RWPE1 (cell line): Measurements from ENCODE around the gene POLR2E.

Experiments used
- CTCF ChIA-PET: fragments of 350-600 bp; sonication (Branson Sonifier 250); formaldehyde crosslinking; extraction: SDS; loops from one replicate; lab custom pipeline; 2021; lab: Yijun Ruan, JAX
- POLR2A ChIA-PET: fragments of 400-600 bp; formaldehyde crosslinking; extraction: SDS; loops from one replicate; lab custom pipeline; 2020; ENCODE audit warnings: antibody characterized with exemption; ENCODE audit not compliant: low non-redundant PET; lab: Yijun Ruan, JAX
- DNase-seq: peaks from one replicate; pipeline ENCODE4 v3.0.0; 2012; ENCODE audit warnings: low spot score
- H3K27ac ChIP-seq: fragments of 450-650 bp; 2 replicates; pipeline ENCODE4 v1.5.1; 2017
- TF ChIP-seq, protein P1 (sequence below): fragments of 450-650 bp; conservative IDR thresholded peaks from 2 replicates; pipeline ENCODE4 v1.5.1; 2017; ENCODE audit warnings: low read depth, mild to moderate bottlenecking

POLR2E gene

DNA sequence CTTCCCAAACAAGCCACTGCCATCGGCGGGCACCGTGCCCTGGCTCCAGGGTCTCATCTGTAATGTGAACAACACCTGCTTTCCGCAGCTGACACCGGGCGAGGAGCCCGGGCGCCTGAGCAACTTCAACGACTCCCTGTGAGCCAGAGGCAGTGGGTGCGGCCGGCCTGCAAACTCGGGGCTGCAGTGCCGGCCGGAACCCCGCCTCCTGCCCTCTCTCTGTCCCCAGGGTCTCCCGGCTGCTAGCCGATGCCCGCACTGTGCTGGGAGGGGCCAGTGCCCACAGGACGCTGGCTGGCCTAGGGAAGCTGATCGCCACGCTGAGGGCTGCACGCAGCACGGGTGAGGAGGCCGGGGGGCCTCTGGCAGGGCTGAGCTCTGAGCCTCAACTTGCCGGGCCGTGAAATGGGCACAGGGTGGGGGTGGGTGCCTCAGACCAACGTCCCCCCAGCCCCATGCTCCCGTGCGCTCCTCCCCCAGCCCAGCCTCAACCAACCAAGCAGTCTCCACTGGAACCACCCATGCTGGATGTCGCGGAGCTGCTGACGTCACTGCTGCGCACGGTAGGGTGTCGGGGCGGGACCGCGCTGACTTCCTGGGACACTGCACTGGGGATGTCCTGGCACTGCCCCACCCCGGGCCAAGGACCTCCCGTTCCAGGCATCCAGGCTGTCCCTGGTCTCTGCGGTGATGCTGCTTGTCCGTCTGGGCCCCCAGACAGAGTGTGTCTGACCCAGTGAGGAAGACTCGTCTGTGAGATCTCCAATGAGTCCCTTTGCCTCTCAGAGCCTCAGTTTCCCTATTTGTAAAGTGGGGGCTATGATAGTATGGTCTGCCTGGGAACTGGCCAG is 53.1 kb downstream of the POLR2E start:
- CTCF ChIA-PET: interaction anchor here (0.5 to 0.6 kb wide), 2 partner anchors 43 to 185 kb away, joined by 3 read pairs; no protein-coding TSS in a partner anchor
- POLR2A ChIA-PET: no interaction called here
- TF ChIP-seq, protein P1, sequence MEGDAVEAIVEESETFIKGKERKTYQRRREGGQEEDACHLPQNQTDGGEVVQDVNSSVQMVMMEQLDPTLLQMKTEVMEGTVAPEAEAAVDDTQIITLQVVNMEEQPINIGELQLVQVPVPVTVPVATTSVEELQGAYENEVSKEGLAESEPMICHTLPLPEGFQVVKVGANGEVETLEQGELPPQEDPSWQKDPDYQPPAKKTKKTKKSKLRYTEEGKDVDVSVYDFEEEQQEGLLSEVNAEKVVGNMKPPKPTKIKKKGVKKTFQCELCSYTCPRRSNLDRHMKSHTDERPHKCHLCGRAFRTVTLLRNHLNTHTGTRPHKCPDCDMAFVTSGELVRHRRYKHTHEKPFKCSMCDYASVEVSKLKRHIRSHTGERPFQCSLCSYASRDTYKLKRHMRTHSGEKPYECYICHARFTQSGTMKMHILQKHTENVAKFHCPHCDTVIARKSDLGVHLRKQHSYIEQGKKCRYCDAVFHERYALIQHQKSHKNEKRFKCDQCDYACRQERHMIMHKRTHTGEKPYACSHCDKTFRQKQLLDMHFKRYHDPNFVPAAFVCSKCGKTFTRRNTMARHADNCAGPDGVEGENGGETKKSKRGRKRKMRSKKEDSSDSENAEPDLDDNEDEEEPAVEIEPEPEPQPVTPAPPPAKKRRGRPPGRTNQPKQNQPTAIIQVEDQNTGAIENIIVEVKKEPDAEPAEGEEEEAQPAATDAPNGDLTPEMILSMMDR: no peak
- no peak for DNase-seq
- peak overlapping the region; percentile 81 for H3K27ac ChIP-seq

DNA sequence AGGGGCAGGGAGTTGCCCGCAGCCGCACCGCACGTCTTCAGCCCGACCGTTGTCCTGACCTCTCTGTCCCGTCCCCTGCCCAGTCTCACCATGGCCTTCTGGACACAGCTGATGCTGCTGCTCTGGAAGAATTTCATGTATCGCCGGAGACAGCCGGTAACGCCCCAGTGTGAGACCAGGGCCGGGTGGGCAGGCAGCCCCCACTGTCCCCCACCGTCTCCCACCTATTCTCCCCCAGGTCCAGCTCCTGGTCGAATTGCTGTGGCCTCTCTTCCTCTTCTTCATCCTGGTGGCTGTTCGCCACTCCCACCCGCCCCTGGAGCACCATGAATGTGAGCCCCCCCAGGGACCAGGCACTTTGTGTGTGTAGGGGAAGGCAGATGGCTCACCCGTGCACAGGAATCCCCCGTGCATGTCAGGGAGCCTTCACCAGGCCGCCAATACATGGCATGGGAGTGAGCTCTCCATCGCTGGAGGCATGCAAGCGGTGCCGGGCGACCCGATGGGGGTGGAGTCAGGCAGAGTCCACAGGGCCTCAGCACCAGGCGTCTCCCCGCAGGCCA is 53.8 kb downstream of the POLR2E start:
- TF ChIP-seq, protein P1: no peak
- no peak for DNase-seq
- POLR2A ChIA-PET: no interaction called here
- H3K27ac ChIP-seq: peak overlapping the region; percentile 81
- CTCF ChIA-PET: interaction anchor here (0.6 kb wide), 1 partner anchor 185 kb away, joined by 3 read pairs; no protein-coding TSS in a partner anchor

DNA sequence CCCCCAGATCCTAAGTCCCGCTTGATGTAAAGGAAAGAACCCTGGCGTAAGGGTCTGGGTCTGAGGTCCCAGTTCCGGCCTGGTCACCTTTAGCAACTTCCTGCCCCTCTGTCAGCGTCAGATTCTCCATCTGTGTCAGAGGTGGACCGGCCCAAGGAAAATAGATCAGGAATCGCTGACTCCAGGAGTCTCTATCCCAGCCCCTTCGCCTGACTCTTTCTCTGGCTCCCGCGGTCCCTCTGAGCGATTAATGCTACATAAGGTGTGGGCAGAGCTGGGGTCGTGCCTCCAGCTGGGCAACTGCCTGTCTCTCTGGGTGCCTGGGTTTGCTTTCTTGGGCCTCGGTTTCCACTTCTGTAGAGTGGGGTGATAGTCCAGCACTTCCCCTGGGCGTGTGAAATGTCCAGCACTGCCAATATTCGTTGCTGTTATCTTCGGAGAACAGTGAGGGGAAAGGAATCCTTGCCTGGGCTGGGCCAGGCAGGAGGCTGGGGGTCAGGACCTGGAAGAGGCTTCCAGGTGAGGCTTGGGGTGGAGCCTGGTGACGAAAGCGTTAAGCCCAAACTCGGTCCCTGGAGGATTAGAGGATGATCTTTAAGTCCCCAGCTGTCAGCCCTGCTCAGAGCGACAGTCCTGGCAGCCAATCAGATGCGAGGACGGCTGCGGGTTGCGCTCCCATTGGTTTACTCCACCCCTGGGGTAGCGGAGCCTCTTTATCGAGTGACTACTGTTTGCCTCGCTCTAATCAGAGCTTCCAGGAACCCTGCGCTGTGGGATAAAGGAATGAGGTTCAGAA is 54.5 kb downstream of the POLR2E start:
- peak overlapping the region; percentile 81 for H3K27ac ChIP-seq
- ChIA-PET POLR2A (interaction anchor here (0.5 to 1.6 kb wide), 3 partner anchors 13 to 63 kb away, joined by 3 to 11 read pairs (median 3); partner anchors contain the start of gene GPX4), CTCF (interaction anchor here (0.6 kb wide), 1 partner anchor 184 kb away, joined by 3 read pairs; no protein-coding TSS in a partner anchor)
- peak; percentile 99 for DNase-seq
- TF ChIP-seq, protein P1: no peak

DNA sequence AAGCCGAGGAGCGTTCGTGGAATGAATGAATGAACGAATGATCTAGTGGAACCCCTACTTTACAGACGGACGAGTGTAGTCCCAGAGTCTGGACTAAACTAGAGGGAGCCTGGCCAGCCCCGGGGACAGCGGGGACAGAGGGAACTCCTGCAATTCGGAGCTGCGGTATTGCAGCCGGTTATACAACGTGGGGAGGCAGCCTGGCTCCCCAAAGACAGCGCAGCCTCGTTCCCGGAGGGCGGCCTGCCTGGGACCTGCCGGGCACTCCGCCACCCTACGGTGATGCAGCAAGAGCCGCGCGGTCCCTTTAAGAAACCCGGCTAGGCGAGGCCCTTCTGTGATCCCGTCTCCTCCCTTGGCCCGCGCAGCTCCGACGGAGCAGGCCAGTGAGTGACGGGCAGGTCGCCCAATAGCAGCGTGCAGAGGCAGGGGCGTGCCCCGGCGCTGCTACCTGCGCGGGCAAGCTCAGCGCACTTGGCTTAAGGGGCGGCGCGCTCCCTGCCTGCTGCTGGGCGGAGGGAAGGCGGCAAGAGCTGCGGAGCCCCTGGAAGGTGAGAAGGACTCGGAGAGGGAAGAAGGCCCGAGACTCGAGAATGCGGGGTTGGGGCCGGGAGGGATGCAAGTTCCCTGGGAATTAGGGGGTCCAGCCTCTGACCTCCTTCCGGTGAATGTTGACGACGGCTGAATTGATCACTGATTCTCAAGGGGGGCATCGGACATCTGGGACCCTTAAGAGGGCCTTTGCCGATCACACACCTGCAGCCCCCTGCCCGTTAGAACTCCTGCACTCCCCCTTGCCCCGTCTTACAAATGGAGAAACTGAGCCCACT is 55.3 kb downstream of the POLR2E start, which contains the start of gene ABCA7:
ABCA7 (plus strand) TSS at position 462 of the 830 bp plus-strand sequence. CDS start 1,255 bp downstream, outside the sequence.
- ChIA-PET CTCF (no interaction called here), POLR2A (interaction anchor here (0.5 to 1.6 kb wide), 2 partner anchors 12 to 25 kb away, joined by 3 to 11 read pairs; no protein-coding TSS in a partner anchor)
- TF ChIP-seq, protein P1: no peak
- H3K27ac ChIP-seq: peak within 1 kb of the TSS; percentile 81
- peak; percentile 96 for DNase-seq

DNA sequence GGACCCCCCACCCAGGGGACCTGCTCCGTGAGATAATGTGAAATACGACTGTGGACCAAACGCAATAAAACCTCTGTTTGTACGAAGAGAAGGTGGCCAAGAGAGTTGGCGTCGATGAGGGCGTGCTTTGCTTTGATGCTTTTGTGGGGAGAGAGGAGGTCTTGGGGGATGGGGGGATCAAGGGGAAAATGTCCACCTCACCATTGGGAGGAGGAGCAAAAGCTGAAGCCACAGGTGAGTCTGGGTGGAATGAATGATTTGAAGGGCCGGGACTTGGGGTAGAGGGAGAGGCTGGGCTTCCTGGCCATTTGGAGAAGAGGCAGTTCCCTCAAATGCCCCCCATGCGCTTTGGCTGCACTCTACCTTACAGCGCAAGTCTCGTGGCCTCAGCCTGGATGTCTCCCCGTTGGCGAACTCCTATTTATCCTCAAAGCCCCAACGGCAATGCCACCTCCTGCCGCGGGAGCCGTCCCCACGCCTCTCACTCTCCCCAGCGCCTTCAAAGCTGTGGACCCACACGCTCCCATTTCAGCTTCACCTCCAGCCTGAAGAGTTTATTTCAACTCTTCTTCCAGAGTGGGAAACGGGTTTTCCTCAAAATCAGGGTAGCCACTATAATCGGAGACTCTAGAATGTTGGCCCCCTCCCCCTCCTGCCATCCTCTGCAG is 56.1 kb downstream of the POLR2E start:
- ChIA-PET CTCF (interaction anchor here (0.6 kb wide), 1 partner anchor 206 kb away, joined by 3 read pairs; no protein-coding TSS in a partner anchor), POLR2A (interaction anchor here (1.6 kb wide), 1 partner anchor 11 kb away, joined by 11 read pairs; no protein-coding TSS in a partner anchor)
- H3K27ac ChIP-seq: peak overlapping the region; percentile 81

More for the DNA sequence above, 56.1 kb downstream of the POLR2E start:
- no peak for DNase-seq
- TF ChIP-seq, protein P1: no peak
